GM20000 (cell line): ENCODE results near the gene CPVL.

Source experiments
- DNase-seq: peaks from one replicate; pipeline ENCODE4 v3.0.0; 2012; ENCODE audit warnings: low spot score
- TF ChIP-seq, protein P1 (sequence below): IDR thresholded peaks from 2 replicates; pipeline ENCODE4 v1.5.1; 2012; ENCODE audit warnings: mild to moderate bottlenecking, control low read depth; ENCODE audit errors: extremely low read depth, missing control alignments

CPVL gene

DNA sequence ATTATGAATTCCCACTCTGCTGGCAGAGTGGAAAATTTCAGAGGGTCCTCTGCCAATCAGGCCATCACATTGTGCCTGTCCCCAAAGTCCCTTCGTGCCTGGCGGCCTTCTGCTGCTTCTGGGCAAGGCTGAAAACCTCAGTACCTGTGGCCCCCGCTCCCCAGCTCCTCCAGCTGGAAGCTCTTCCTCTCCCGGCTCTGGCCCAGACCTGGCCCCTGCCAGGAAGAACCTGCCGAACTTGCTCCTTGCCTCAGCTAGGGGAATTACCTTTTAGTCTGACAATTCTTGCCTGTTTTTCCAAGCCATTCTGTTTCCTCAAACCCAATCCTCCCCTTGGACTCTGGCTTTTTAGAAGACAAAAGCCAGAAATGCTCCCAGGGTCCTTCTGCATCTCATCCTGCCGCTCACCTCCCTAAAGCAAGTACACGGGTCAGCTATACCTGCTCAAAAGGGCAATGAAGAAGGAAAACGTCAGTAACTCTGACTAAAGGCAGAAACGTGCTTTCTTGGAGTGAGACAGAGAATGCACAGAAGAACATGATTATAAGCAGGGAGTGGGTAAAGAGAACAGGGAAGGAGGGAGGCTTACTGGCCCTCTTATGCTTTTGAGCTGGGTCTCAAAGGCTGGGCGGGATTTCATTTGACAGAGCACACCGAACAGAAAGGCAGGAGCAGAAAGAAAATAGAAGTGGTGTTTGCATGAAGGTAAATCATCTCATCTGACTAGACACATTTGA lies 160.1 kb downstream of the CPVL start:
- DNase-seq, result no peak
- TF ChIP-seq, protein P1, sequence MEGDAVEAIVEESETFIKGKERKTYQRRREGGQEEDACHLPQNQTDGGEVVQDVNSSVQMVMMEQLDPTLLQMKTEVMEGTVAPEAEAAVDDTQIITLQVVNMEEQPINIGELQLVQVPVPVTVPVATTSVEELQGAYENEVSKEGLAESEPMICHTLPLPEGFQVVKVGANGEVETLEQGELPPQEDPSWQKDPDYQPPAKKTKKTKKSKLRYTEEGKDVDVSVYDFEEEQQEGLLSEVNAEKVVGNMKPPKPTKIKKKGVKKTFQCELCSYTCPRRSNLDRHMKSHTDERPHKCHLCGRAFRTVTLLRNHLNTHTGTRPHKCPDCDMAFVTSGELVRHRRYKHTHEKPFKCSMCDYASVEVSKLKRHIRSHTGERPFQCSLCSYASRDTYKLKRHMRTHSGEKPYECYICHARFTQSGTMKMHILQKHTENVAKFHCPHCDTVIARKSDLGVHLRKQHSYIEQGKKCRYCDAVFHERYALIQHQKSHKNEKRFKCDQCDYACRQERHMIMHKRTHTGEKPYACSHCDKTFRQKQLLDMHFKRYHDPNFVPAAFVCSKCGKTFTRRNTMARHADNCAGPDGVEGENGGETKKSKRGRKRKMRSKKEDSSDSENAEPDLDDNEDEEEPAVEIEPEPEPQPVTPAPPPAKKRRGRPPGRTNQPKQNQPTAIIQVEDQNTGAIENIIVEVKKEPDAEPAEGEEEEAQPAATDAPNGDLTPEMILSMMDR, result no peak

DNA sequence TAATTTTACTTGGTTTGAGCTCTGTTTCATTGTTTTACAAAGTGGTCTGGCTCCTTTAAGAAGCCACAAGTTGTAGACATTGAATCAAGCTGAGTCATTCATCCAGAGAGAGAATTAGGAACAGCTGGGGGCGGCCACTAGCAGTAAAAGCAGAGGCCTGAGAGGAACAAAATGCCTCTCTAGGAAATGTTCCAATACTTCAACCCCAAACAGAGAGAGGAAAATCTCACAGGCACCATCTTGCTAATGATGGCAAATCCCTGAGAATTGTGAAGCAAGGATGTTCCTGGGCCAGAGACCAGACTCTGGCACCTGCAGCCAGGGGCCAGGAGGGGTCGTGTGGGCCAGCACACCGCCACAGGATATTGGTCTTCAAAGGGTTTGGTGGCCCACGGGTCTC lies 161.7 kb downstream of the CPVL start:
- DNase-seq, result no peak

DNA sequence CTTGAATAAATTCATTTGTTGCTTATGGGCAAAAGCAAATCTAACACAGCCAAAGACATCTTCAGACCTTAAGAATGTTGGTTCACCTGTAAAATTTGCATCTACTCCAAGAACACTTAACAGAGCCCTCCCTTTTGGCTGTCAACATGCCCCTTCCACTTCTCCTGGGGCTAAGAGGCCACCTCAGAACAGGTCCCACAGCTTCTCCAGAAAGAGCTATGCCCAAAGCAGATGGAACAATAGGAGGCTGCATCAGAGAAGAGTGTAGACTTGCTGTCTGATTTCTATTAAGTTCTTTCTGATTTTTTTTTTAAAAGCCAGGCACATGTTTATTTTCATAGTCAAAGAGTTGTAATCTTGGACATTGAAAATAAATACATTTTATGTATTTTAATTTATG lies 162.1 kb downstream of the CPVL start:
- no peak for DNase-seq
- TF ChIP-seq, protein P1, result no peak

More for the DNA sequence above, 161.7 kb downstream of the CPVL start:
- TF ChIP-seq, protein P1, result no peak

DNA sequence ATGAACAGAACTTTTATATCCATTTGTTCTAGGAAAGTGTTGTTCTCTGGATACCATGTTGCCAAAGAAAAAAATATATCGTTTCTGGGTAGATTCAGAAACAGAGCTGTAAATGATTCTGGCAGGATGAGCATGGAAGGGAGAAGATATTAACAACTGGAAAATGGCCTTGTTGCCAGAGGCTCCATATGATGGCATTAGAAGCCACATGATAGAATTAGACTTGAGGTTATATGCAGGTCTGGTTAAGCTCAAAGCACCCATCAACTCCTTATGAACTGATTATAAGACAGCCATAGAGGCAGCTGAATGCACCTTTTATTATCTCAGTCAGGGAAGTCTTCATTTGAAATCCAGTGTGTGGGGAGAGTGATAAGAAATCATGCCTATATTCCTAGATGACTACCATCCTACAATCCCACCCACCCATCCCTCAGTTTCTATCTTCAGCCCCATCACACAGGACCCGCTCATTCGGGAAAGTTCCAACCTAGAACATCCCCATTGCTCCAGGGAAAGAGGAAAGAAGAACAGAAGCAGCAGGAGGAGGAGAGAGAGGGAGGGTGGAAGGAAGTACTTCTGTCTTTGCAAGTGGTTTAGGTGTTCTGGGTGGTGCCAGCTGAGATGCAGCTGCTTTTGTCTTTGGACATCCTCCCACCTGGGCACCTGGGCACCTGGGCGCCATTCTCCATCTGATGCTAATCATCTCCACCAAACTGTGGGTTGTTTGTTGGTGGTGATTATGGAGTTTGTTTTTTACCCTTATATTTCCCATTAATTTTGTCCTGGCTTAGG lies 162.7 kb downstream of the CPVL start:
- no peak for DNase-seq
- TF ChIP-seq, protein P1, result no peak

DNA sequence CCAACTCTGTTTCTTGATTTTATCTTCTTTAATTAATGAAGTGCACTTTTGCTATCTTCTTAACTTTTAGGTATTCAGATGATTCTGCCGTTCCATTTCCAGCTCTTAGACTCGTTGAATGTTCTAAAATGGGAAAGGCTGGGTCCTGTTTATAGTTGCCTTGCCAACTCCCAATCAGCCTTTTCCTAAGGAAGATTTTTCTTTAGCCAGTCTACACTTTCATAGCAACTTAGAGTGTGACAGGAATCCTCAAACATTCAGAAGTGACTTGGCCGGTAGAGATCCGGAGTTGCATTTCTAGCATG lies 165.2 kb downstream of the CPVL start:
- DNase-seq, result no peak
- TF ChIP-seq, protein P1, result no peak

DNA sequence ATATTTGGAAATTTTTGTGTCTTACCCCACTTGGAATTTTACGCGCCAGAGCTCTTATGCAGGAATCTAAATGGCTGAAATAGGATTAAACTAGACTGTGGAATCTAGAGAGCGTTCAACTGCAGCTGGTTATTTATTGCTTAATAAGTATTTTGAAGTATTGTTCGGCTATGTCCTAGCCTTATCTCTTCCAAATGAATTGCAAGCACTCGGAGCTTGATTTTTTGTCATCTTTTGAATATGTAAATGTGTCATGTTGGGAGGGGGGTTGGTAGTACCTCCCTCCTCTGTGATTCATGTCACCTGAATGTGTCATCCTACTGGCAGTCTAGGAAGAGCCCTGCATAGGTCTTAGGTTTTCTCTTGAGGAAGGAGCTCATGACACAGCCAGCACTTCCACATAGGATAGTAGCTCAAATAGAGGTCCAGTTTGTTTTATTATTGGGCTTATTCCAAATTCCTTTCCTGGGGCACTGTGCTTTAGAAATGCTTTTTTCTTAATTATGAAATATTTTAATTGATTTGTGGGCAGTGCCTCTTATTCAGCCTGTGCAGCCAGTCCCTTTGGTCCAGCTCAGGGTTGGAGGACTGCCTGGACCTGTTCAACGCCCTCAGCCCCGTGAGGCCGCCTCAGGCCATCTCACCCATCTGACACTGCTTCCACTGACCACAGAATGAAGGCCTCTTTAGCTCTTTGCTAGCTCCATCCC lies 165.7 kb downstream of the CPVL start:
- TF ChIP-seq, protein P1, result no peak
- no peak for DNase-seq

DNA sequence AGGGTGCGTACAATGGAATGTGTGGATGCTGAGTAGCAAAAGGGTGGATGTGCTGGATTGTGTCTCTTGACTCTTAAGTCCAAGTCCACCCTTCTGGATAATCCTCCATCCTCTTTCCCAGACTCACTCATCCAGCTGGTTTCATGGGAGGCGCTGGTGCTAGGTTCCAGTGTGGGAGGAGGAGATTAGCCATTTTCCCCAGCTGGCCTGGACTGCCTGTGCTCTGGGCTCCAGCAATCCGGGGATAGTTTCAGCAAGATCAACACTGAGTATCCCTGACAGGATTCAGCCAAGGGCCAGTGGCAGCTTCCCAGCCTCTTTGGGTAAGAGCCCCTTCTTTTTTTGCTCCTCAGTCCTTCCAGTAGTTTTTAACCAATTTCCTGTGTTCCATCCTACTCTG lies 166.6 kb downstream of the CPVL start:
- TF ChIP-seq, protein P1, result no peak
- DNase-seq, result no peak
